Nephron (organoid): Measurements from ENCODE around the gene SLC25A46.
"Not testable (repeated sequence)": the region's sequence is repeated elsewhere in the genome, so short reads cannot be mapped to it uniquely, and the experiment has no call there.

Source experiments
- H3K27ac Mint-ChIP-seq, 3 experiments: 2 replicates each; pipeline ENCODE4 v1.8.0; 2020; ENCODE audit warnings: mixed read lengths in 3 of 3, mild to moderate bottlenecking in 2 of 3, moderate library complexity in 1 of 3
- H3K27me3 Mint-ChIP-seq: 2 replicates; pipeline ENCODE4 v1.8.0; 2021; ENCODE audit warnings: low read depth, mild to moderate bottlenecking, moderate library complexity, mixed read lengths
- H3K36me3 Mint-ChIP-seq: 2 replicates; pipeline ENCODE4 v1.8.0; 2020; ENCODE audit warnings: low read depth, mixed read lengths
- H3K4me1 Mint-ChIP-seq: 2 replicates; pipeline ENCODE4 v1.8.0; 2020; ENCODE audit warnings: mixed read lengths
- H3K4me3 Mint-ChIP-seq, 3 experiments: 2 replicates each; pipeline ENCODE4 v1.8.0; 2020; ENCODE audit warnings: mild to moderate bottlenecking in 3 of 3, mixed read lengths in 3 of 3, moderate library complexity in 2 of 3
- H3K9me3 Mint-ChIP-seq: 2 replicates; pipeline ENCODE4 v1.8.0; 2020; ENCODE audit warnings: mixed read lengths
- CTCF ChIP-seq, 3 experiments: fragments of 200-600 bp; sonication (generic); IDR thresholded peaks; one replicate each; pipeline ENCODE4 v1.5.0; 2021; ENCODE audit warnings: antibody characterized with exemption in 3 of 3; ENCODE audit not compliant: unreplicated experiment in 3 of 3

The SLC25A46 gene

GRCh38 chr5:110769000-110769681, 30.3 kb downstream of the SLC25A46 start:
- no peak overlapping the region for H3K4me3 Mint-ChIP-seq
- no peaks in the 10 kb centered on the region for H3K36me3 Mint-ChIP-seq
- no peak overlapping the region for H3K27ac Mint-ChIP-seq
- no peaks in the 10 kb centered on the region for H3K9me3 Mint-ChIP-seq
- TF ChIP-seq CTCF (IDR thresholded peaks at IDR 0.05; ENCODE audit: unreplicated experiment in 3 of 3): no peak
- H3K27me3 Mint-ChIP-seq: no peaks in the 10 kb centered on the region
- H3K4me1 Mint-ChIP-seq: no peaks in the 10 kb centered on the region

GRCh38 chr5:110770286-110770685, 31.5 kb downstream of the SLC25A46 start:
- H3K4me3 Mint-ChIP-seq: no peak overlapping the region
- no peaks in the 10 kb centered on the region for H3K27me3 Mint-ChIP-seq
- no peak for TF ChIP-seq CTCF (IDR thresholded peaks at IDR 0.05; ENCODE audit: unreplicated experiment in 3 of 3)
- no peaks in the 10 kb centered on the region for H3K9me3 Mint-ChIP-seq
- H3K36me3 Mint-ChIP-seq: no peaks in the 10 kb centered on the region
- no peak overlapping the region for H3K27ac Mint-ChIP-seq
- no peaks in the 10 kb centered on the region for H3K4me1 Mint-ChIP-seq

- no peaks in the 10 kb centered on the region for H3K36me3 Mint-ChIP-seq
- no peak overlapping the region for H3K27ac Mint-ChIP-seq
- no peak overlapping the region for H3K4me3 Mint-ChIP-seq
- no peaks in the 10 kb centered on the region for H3K27me3 Mint-ChIP-seq
- peaks cover 3% of the 10 kb centered on the region for H3K9me3 Mint-ChIP-seq
- no peak for TF ChIP-seq CTCF (IDR thresholded peaks at IDR 0.05; ENCODE audit: unreplicated experiment in 3 of 3)
- no peaks in the 10 kb centered on the region for H3K4me1 Mint-ChIP-seq
Measured at GRCh38 chr5:110784901-110785300, 46.1 kb downstream of the SLC25A46 start.

GRCh38 chr5:110785356-110785755, 46.5 kb downstream of the SLC25A46 start:
- H3K27me3 Mint-ChIP-seq: no peaks in the 10 kb centered on the region

GRCh38 chr5:110788006-110788405, 49.2 kb downstream of the SLC25A46 start:
- not testable (repeated sequence) for H3K9me3 Mint-ChIP-seq, H3K36me3 Mint-ChIP-seq, H3K27me3 Mint-ChIP-seq, H3K4me3 Mint-ChIP-seq, H3K4me1 Mint-ChIP-seq, H3K27ac Mint-ChIP-seq

More at GRCh38 chr5:110785356-110785755, 46.5 kb downstream of the SLC25A46 start:
- Mint-ChIP-seq H3K4me1 (no peaks in the 10 kb centered on the region), H3K9me3 (peaks cover 3% of the 10 kb centered on the region), H3K27ac (no peak overlapping the region), H3K4me3 (no peak overlapping the region), H3K36me3 (no peaks in the 10 kb centered on the region)
- no peak for TF ChIP-seq CTCF (IDR thresholded peaks at IDR 0.05; ENCODE audit: unreplicated experiment in 3 of 3)

GRCh38 chr5:110790673-110791072, 51.9 kb downstream of the SLC25A46 start:
- no peaks in the 10 kb centered on the region for H3K27me3 Mint-ChIP-seq
- H3K4me1 Mint-ChIP-seq: no peaks in the 10 kb centered on the region
- H3K36me3 Mint-ChIP-seq: no peaks in the 10 kb centered on the region
- no peaks in the 10 kb centered on the region for H3K9me3 Mint-ChIP-seq
- H3K4me3 Mint-ChIP-seq: no peak overlapping the region
- TF ChIP-seq CTCF (IDR thresholded peaks at IDR 0.05; ENCODE audit: unreplicated experiment in 3 of 3): peak in 1 of 3 experiments; percentile 17
- H3K27ac Mint-ChIP-seq: no peak overlapping the region
